ENCODE results near the gene TMEM272. TPM values are rescaled to one million over a fixed set of nuclear protein-coding genes. Genes with fewer than 3 reads are reported as not detected.

TMEM272 gene
- total and polyA plus RNA-seq, 2 of the 4 experiments (the other 2 are of a cell fraction) = not detected

DNA sequence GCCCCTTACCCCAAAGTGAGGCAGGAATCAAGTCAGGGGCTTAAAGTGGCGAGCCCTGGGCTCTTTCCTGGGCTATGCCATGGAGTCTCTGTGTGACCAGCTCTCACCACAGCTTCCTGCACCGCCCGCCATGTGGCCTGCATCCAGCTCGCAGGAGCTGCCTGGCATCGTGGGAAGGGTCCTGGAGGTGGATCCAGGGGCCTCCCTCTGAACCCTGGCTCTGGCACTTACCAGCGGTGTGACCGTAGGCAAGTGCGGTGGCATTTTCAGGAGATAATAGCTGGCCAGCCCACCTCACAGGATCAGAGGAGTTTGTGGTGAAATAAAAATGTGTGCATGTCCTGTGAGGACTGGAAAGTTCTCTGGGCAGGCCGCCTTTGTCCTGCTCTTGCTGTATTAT lies 67.1 kb downstream of the TMEM272 start:
- H4K91ac ChIP-seq (ENCODE audit: insufficient read depth, low read depth, low read length) = no peak overlapping the region
- ATAC-seq (ENCODE audit: low read depth) (no peak), DNase-seq (no peak)
- H2AK9ac ChIP-seq (replicated peaks; ENCODE audit: low read depth, low read length, poor library complexity) = no peak overlapping the region
- no peak overlapping the region for H2BK15ac ChIP-seq (ENCODE audit: low read depth, low read length)
- H3K18ac ChIP-seq (ENCODE audit: low read depth, low read length) = no peak overlapping the region
- H3K4me3 ChIP-seq (ENCODE audit: insufficient read depth, low read depth, low read length) = no peak overlapping the region
- H3K79me1 ChIP-seq (ENCODE audit: low read depth in 1 of 2, low read length in 2 of 2) = no peaks in the 10 kb centered on the region
- dilution Hi-C loops (cut with HindIII; ENCODE audit: low sequenced_read_pairs, unreplicated experiment) = no loop called here
- H3K4me2 ChIP-seq (ENCODE audit: low read depth, low read length) = no peak overlapping the region
- no peak overlapping the region for H3K9ac ChIP-seq (ENCODE audit: low read depth, low read length)
- H2AK5ac ChIP-seq (ENCODE audit: low read depth, low read length) = no peak overlapping the region
- no peak overlapping the region for H3K23ac ChIP-seq (ENCODE audit: low read depth, low read length)
- no peak overlapping the region for H2AFZ ChIP-seq (replicated peaks; ENCODE audit: low read length, poor library complexity)
- H3K9me3 ChIP-seq (ENCODE audit: control insufficient read depth, insufficient read depth, low read length) = no peaks in the 10 kb centered on the region
- no peak overlapping the region for H2BK20ac ChIP-seq (ENCODE audit: low read depth, low read length)
- ChIA-PET POLR2A (ENCODE audit: unreplicated experiment) (no interaction called here), CTCF (no interaction called here)
- no peaks in the 10 kb centered on the region for H4K20me1 ChIP-seq (ENCODE audit: insufficient read depth, low read length)
- no TSS peak for BruUV-seq (replicated peaks)
- no peak overlapping the region for H3K14ac ChIP-seq (replicated peaks; ENCODE audit: low read depth, low read length)
- no peak overlapping the region for H2BK5ac ChIP-seq (ENCODE audit: low read depth, low read length, poor library complexity, severe bottlenecking)
- intact Hi-C loops (cut with micrococcal nuclease) = no loop called here
- no peak overlapping the region for H4K5ac ChIP-seq (ENCODE audit: low read depth, low read length)
- TF ChIP-seq MAFK (IDR thresholded peaks at IDR 0.05; ENCODE audit: low read depth, low read length) (no peak), RAD21 (IDR thresholded peaks at IDR 0.05; ENCODE audit: low read length) (no peak), RFX5 (IDR thresholded peaks at IDR 0.05; ENCODE audit: low read depth, low read length) (no peak), CEBPB (IDR thresholded peaks at IDR 0.05; ENCODE audit: low read depth, low read length) (no peak), MXI1 (IDR thresholded peaks at IDR 0.05; ENCODE audit: borderline replicate concordance, low read depth, low read length) (no peak), POLR2A (IDR thresholded peaks at IDR 0.05; ENCODE audit: low read depth, low read length) (no peak), RCOR1 (IDR thresholded peaks at IDR 0.05; ENCODE audit: insufficient replicate concordance, low read length) (no peak), FOS (IDR thresholded peaks at IDR 0.05; ENCODE audit: low read depth, low read length) (no peak), NFE2L2 (IDR thresholded peaks at IDR 0.05; ENCODE audit: low read depth, low read length) (no peak), SMC3 (IDR thresholded peaks at IDR 0.05; ENCODE audit: low read depth, low read length) (no peak), BHLHE40 (IDR thresholded peaks at IDR 0.05; ENCODE audit: low read depth, low read length) (no peak)
- TF ChIP-seq, protein P1, sequence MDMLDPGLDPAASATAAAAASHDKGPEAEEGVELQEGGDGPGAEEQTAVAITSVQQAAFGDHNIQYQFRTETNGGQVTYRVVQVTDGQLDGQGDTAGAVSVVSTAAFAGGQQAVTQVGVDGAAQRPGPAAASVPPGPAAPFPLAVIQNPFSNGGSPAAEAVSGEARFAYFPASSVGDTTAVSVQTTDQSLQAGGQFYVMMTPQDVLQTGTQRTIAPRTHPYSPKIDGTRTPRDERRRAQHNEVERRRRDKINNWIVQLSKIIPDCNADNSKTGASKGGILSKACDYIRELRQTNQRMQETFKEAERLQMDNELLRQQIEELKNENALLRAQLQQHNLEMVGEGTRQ (IDR thresholded peaks at IDR 0.05; ENCODE audit: low read depth, low read length) = no peak
- TF ChIP-seq, protein P2, sequence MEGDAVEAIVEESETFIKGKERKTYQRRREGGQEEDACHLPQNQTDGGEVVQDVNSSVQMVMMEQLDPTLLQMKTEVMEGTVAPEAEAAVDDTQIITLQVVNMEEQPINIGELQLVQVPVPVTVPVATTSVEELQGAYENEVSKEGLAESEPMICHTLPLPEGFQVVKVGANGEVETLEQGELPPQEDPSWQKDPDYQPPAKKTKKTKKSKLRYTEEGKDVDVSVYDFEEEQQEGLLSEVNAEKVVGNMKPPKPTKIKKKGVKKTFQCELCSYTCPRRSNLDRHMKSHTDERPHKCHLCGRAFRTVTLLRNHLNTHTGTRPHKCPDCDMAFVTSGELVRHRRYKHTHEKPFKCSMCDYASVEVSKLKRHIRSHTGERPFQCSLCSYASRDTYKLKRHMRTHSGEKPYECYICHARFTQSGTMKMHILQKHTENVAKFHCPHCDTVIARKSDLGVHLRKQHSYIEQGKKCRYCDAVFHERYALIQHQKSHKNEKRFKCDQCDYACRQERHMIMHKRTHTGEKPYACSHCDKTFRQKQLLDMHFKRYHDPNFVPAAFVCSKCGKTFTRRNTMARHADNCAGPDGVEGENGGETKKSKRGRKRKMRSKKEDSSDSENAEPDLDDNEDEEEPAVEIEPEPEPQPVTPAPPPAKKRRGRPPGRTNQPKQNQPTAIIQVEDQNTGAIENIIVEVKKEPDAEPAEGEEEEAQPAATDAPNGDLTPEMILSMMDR (conservative IDR thresholded peaks at IDR 0.05; ENCODE audit: low read depth, low read length) = no peak
- TF ChIP-seq, protein P3, sequence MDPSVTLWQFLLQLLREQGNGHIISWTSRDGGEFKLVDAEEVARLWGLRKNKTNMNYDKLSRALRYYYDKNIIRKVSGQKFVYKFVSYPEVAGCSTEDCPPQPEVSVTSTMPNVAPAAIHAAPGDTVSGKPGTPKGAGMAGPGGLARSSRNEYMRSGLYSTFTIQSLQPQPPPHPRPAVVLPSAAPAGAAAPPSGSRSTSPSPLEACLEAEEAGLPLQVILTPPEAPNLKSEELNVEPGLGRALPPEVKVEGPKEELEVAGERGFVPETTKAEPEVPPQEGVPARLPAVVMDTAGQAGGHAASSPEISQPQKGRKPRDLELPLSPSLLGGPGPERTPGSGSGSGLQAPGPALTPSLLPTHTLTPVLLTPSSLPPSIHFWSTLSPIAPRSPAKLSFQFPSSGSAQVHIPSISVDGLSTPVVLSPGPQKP (IDR thresholded peaks at IDR 0.05; ENCODE audit: borderline replicate concordance, low read depth, low read length) = no peak
- H3K27me3 ChIP-seq (ENCODE audit: control insufficient read depth, insufficient read depth, low read length) = peaks cover 10% of the 10 kb centered on the region
- no peaks in the 10 kb centered on the region for H3K4me1 ChIP-seq (ENCODE audit: control insufficient read depth, insufficient read depth, low read length)
- no peak overlapping the region for H3K27ac ChIP-seq (ENCODE audit: insufficient read depth, low read length)
- peaks cover 4% of the 10 kb centered on the region; the same call in 1 of the 2 replicates for H3K9me1 ChIP-seq (ENCODE audit: insufficient read depth, low read length)
- no peak overlapping the region for H3K56ac ChIP-seq (ENCODE audit: extremely low read depth, insufficient read depth, low read length)
- H3K36me3 ChIP-seq (ENCODE audit: control insufficient read depth, insufficient read depth, low read length) = no peaks in the 10 kb centered on the region
- no peak overlapping the region for H4K8ac ChIP-seq (ENCODE audit: low read depth in 2 of 2, low read length in 2 of 2)
- H3K4ac ChIP-seq (ENCODE audit: low read depth, low read length) = no peak overlapping the region
- in situ Hi-C loops (cut with MboI; ENCODE audit: low sequenced_read_pairs) = no loop called here
- H2BK120ac ChIP-seq (ENCODE audit: low read depth, low read length) = no peak overlapping the region
- WGBS, 2 experiments (ENCODE audit: extremely low coverage in 2 of 2, insufficient read length in 1 of 2) = 89% methylated on average over 4 of the region's 9 CpGs; no CpG with 5 or more reads in 1 of the 2 experiments
